ENCODE data around the gene CHKA.

- TF ChIP-seq POLR2A (IDR thresholded peaks at IDR 0.05; ENCODE audit: low read depth, low read length) (no peak), EZH2 (IDR thresholded peaks at IDR 0.05; ENCODE audit: borderline replicate concordance, low read depth, low read length, severe bottlenecking) (no peak), MAX (IDR thresholded peaks at IDR 0.05; ENCODE audit: insufficient read depth, insufficient read length) (no peak)
- TF ChIP-seq, protein P1, sequence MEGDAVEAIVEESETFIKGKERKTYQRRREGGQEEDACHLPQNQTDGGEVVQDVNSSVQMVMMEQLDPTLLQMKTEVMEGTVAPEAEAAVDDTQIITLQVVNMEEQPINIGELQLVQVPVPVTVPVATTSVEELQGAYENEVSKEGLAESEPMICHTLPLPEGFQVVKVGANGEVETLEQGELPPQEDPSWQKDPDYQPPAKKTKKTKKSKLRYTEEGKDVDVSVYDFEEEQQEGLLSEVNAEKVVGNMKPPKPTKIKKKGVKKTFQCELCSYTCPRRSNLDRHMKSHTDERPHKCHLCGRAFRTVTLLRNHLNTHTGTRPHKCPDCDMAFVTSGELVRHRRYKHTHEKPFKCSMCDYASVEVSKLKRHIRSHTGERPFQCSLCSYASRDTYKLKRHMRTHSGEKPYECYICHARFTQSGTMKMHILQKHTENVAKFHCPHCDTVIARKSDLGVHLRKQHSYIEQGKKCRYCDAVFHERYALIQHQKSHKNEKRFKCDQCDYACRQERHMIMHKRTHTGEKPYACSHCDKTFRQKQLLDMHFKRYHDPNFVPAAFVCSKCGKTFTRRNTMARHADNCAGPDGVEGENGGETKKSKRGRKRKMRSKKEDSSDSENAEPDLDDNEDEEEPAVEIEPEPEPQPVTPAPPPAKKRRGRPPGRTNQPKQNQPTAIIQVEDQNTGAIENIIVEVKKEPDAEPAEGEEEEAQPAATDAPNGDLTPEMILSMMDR (IDR thresholded peaks at IDR 0.05; ENCODE audit: extremely low read depth in 1 of 2, insufficient read depth in 1 of 2, low read depth in 1 of 2, low read length in 2 of 2): peak in 1 of 2 donors; percentile 2
Observed at GRCh38 chr11:68025047-68025446, 96.1 kb downstream of the CHKA start.

All from endothelial cell of umbilical vein (primary cell).